ENCODE results near the gene PAPOLB.

PAPOLB gene

DNA sequence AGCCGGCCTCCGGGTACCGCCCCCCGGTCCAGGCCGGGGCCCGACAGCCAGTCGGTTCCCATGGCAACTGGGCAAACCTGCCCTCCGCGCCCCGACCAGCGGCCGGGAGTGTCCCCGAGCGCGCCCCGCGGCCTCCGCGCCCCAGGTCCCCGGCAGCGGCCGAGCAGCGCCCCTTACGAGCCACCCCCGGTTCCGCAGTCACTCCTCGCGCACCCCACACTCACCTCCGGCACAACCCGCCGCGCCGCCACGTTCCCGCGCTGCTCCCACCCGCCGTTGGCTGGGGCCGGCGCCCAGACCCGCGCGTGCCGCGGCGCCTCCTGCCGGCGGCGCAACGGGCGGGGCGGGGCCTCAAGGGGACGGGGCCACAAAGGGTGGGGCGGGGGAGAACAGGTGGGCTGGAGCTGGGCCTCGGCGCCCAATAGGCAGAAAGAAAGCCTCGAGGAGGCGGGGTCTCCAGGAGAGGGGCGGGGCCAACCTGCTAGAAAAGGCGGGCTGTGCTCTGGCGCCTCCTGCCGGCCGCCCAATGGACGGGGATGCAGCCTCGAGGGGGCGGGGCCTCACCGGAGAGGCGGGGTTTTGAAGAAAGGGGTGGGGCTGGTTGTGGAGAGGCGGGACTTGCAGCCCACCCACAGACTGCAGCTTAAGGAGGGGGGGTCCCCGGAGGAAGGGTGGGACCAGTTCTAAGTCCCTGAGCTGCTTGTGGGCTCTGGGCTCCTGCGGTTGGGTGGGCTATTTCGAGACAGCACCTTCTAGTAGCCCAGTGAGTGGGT lies 21.7 kb upstream of the PAPOLB start, which contains the start of gene RADIL:
Gene RADIL, minus strand, starts transcription at position 345 of the 773 bp plus-strand sequence. CDS start 5,577 bp downstream, outside the sequence.
- Mint-ChIP-seq H3K36me3 (ENCODE audit: low read depth) (no peaks in the 10 kb centered on the region), H3K4me1 (peaks cover 11% of the 10 kb centered on the region), H3K27me3 (peaks cover 32% of the 10 kb centered on the region), H3K27ac (no peak within 1 kb of the TSS), H3K4me3 (peak within 1 kb of the TSS; percentile 53), H3K9me3 (no peaks in the 10 kb centered on the region)
- DNase-seq: peak; percentile 93
- ATAC-seq: peak; percentile 93

DNA sequence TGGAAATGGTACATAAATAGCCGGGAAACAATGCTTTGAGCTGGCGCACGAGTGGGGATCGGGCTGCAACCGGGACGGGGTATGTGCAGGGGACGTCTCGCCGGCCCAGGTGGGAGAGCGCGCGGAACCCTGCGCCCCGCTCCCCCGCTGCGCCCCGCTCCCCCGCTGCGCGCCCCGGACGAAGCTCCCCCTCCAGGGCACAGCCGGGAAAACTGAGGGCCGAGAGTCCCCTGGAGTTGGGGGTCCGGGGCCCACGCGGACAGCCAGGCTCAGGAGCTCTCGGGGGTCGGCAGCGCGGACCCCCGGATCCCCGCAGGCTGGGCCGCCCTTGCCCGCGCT lies 21.2 kb upstream of the PAPOLB start:
- H3K36me3 Mint-ChIP-seq (ENCODE audit: low read depth): no peaks in the 10 kb centered on the region
- peak overlapping the region; percentile 53 for H3K4me3 Mint-ChIP-seq
- no peak overlapping the region for H3K27ac Mint-ChIP-seq
- DNase-seq (no peak), ATAC-seq (no peak)
- H3K27me3 Mint-ChIP-seq: peaks cover 32% of the 10 kb centered on the region
- no peaks in the 10 kb centered on the region for H3K9me3 Mint-ChIP-seq
- peaks cover 11% of the 10 kb centered on the region for H3K4me1 Mint-ChIP-seq

DNA sequence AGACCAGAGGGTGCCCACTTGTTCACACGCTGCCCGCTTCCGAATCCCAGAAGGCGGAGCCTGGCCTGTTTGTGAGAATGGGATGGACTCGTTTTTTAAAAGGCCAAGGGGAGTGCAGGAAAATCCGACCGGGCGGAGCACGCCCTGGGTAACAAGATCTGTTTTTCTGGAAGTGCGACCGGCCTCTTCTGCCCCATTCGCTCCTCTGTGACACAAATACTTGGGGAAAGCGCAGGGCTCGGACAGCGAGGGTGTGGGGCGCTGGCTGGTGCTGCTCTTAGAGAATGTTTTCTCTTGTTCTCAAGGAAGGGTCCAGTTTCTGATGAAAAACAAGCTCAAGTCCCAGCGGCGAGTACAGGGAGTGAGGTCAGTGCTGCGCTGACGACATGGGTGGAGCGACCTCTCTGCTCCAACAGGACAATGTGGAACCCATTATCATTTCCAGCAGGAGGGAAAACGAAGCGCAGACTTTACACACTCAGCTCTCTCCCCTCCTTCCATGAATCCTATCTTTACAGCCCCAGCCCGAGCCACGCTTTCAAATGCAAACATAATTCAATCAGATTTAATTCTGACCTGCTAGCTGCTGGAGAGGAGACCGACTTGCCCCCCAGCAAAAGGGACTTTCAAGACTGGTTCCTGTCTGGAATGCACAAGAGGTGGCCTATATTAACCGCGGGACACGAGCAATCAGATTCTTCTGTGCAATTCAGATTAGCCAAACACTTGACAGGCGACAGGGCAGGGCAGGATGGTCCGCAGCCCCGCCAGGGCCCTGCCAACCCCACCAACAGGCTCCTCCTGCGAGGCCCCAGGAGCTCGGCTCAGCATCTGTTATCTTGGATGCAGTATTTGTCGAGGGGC lies 20.6 kb upstream of the PAPOLB start:
- no peaks in the 10 kb centered on the region for H3K36me3 Mint-ChIP-seq (ENCODE audit: low read depth)
- ATAC-seq (no peak), DNase-seq (no peak)
- no peak overlapping the region for H3K27ac Mint-ChIP-seq
- H3K4me1 Mint-ChIP-seq: peaks cover 11% of the 10 kb centered on the region
- no peaks in the 10 kb centered on the region for H3K9me3 Mint-ChIP-seq
- H3K27me3 Mint-ChIP-seq: peaks cover 32% of the 10 kb centered on the region
- peak overlapping the region; percentile 53 for H3K4me3 Mint-ChIP-seq

DNA sequence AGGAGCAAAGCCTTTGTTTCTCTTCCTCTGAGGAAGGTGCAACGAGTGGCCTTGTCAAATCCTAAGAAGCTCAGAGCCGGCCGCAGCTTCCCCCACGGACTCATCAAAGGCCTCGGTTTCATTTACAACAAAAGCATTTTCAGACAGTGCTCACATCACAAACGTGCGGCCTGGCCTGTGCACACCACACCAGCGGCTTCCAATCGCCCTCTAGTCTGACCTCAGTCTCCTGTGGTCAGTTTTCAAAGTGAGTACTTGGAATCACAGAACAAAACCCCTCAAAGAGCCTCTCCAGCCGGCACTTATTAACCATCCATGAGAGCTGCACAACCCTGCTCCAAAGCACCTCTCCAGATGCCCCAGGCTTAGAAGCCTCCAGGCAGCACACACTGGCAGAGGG lies 18.4 kb upstream of the PAPOLB start:
- ATAC-seq: no peak
- H3K4me1 Mint-ChIP-seq: peaks cover 11% of the 10 kb centered on the region
- H3K4me3 Mint-ChIP-seq: no peak overlapping the region
- DNase-seq: no peak
- no peak overlapping the region for H3K27ac Mint-ChIP-seq
- no peaks in the 10 kb centered on the region for H3K9me3 Mint-ChIP-seq
- peaks cover 29% of the 10 kb centered on the region for H3K27me3 Mint-ChIP-seq
- no peaks in the 10 kb centered on the region for H3K36me3 Mint-ChIP-seq (ENCODE audit: low read depth)

DNA sequence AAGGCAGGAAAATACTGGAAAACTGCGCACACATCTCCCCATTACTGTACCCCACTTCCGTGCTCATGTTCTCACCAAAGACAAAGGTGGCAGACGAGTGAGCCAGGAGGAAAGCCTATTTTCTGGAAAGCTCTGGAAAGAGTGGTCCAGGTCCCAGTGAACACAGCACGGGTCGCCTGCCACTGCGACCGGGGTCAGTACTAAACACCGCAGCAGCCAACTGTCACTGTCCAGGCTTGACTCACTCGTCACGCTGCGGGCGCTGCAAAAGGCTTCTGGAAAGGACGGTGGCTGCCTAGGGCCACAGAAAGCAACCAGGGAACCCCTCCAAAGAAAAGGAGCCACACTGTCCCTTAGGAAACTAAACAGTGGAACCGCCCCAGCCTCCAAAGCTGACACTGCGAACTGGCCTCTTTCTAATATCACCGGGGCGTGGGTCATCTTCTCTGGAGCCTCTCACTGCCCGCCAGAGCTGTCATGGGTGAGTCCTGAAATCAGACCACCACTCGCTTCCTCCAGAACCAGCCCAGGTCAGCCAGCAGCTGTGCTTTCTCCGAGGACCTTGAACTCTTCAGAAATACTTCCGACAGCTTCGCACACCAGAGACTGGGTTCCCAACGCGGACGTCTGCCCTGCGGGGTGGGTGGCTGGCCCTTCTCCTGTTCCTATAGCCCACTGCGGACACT lies 17.7 kb upstream of the PAPOLB start:
- ATAC-seq (no peak), DNase-seq (no peak)
- Mint-ChIP-seq H3K9me3 (no peaks in the 10 kb centered on the region), H3K4me1 (peaks cover 11% of the 10 kb centered on the region), H3K4me3 (no peak overlapping the region), H3K27ac (no peak overlapping the region), H3K27me3 (peaks cover 28% of the 10 kb centered on the region), H3K36me3 (ENCODE audit: low read depth) (no peaks in the 10 kb centered on the region)

DNA sequence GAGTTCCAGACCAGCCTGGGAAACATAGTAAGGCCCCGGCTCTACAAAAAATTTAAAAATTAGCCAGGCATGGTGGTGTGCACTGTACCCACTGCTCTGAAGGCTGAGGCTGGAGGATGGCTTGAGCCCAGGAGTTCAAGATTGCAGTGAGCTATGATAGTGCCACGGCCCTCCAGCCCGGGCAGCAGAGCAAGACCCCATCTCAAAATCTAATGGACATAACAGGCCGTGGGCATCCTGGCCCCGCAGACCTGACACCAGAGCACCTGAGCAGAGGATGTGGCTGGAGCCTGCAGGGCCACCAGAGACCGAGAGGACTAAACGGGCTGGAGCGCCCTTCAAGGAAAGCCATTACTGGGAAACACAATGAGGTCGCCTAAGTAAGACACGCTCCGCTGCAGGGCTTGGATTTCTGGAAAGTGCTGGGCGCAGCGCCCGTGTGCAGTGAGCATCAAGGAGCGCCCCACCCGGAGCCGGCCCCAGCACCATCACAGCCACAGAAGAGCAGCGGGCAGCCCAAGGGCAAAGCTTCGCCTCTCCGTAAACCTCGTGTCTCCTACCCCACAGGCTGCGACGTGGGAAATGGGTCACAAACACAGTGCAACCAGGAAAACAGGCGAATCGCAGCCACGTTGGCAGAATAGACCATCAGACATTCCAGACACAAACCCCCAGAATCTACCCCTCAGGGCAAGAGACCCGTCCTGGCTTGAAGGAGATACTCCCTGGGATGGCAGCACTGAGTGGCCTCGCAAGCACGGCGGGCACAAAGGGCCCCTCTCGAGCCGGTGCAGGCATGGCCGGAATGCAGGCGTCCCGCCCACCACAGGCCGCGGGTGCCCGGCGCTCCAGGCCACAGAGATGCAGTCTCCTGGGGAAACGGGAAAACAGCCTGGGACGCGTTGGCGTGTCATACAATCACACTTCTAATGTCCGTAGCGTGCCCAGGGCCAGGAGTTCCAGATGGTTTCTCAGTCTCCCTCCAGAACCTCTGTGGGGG lies 16.8 kb upstream of the PAPOLB start:
- H3K4me1 Mint-ChIP-seq: peaks cover 11% of the 10 kb centered on the region
- no peak overlapping the region for H3K27ac Mint-ChIP-seq
- no peak overlapping the region for H3K4me3 Mint-ChIP-seq
- H3K36me3 Mint-ChIP-seq (ENCODE audit: low read depth): no peaks in the 10 kb centered on the region
- no peaks in the 10 kb centered on the region for H3K9me3 Mint-ChIP-seq
- DNase-seq (no peak), ATAC-seq (no peak)
- peaks cover 21% of the 10 kb centered on the region for H3K27me3 Mint-ChIP-seq

DNA sequence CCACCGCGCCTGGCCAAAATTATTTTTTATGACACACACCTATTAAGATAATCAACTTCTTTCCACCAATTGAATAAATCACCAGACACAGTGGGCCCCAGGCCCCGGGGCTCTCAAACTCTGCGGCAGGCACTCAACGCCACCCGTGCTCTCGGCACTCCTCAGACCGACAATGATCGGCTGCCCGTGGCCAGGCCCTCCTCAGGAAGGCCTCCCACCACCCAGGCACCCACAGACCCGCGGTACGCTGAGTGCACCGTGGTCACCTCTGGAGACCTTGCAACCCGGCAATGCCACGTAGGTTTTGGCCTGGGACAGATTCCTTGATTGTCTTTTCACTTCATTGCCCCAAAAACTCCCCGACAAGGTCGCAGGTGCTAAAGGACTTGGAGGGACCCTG lies 14.8 kb upstream of the PAPOLB start:
- H3K4me1 Mint-ChIP-seq: no peaks in the 10 kb centered on the region
- H3K27ac Mint-ChIP-seq: no peak overlapping the region
- DNase-seq (no peak), ATAC-seq (no peak)
- H3K4me3 Mint-ChIP-seq: no peak overlapping the region
- no peaks in the 10 kb centered on the region for H3K36me3 Mint-ChIP-seq (ENCODE audit: low read depth)
- no peaks in the 10 kb centered on the region for H3K9me3 Mint-ChIP-seq
- H3K27me3 Mint-ChIP-seq: peaks cover 10% of the 10 kb centered on the region

DNA sequence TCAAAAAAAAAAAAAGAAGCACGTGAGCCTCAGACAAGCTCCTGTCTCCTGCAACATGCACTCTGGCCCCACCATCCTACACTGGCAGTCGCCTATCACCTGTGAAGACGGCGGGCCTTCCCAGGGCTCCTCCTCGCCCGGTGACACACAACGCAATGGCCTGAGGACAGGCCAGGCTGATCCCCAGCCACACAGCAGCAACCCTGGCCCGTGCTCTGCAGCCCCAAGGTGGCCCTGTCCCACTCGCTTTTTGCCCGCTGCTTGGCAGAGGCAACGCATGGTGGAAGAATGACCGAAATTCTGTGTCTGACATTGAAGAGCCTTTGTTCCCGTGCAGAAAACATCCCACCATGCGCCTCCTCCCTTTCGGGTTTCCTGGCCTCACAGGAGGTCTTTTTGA lies 13.6 kb upstream of the PAPOLB start:
- no peaks in the 10 kb centered on the region for H3K4me1 Mint-ChIP-seq
- no peaks in the 10 kb centered on the region for H3K9me3 Mint-ChIP-seq

DNA sequence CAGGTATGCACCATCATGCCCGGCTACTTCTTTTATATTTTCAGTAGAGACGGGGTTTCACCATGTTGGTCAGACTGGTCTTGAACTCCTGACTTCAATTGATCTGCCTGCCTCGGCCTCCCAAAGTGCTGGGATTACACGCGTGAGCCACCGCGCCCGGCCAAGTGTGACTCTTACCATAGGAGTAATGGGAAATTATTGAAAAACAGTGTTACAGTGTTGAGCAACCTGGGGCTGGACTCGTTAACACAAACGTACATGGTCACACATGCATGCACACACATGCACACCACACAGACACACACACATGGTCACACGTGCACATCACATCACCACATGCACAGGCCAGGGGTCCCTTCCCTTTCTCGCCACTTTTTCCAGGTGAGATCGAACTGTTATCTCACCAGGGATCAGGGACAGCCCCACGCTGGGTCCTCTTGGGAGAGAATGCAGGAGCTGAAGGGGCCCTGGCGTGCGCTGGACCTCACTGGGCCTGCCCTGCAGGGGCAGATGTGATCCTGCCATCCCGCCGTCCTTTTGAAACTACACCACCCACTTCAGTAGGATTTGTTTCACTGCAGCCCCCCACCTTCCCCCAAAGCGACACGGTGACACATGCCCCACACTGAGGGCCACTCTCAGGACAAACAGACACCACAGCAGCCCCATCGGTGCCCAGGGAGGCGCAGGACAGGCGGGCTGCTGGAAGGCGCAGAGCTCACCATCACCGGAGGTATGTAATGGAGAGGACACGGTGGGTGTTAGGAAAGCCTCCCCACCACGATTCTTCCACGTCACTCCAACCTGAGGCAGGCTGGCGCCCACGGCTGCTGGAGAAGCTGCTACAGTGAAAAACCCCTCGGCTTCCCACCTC lies 11.5 kb upstream of the PAPOLB start:
- no peak overlapping the region for H3K4me3 Mint-ChIP-seq
- H3K27me3 Mint-ChIP-seq: peaks cover 19% of the 10 kb centered on the region
- no peak for ATAC-seq
- H3K36me3 Mint-ChIP-seq (ENCODE audit: low read depth): no peaks in the 10 kb centered on the region
- no peaks in the 10 kb centered on the region for H3K4me1 Mint-ChIP-seq
- no peak overlapping the region for H3K27ac Mint-ChIP-seq
- H3K9me3 Mint-ChIP-seq: no peaks in the 10 kb centered on the region
- DNase-seq: no peak

More for the DNA sequence above, 13.6 kb upstream of the PAPOLB start:
- Mint-ChIP-seq H3K36me3 (ENCODE audit: low read depth) (no peaks in the 10 kb centered on the region), H3K27ac (no peak overlapping the region), H3K4me3 (no peak overlapping the region), H3K27me3 (peaks cover 13% of the 10 kb centered on the region)
- ATAC-seq: no peak
- DNase-seq: no peak

DNA sequence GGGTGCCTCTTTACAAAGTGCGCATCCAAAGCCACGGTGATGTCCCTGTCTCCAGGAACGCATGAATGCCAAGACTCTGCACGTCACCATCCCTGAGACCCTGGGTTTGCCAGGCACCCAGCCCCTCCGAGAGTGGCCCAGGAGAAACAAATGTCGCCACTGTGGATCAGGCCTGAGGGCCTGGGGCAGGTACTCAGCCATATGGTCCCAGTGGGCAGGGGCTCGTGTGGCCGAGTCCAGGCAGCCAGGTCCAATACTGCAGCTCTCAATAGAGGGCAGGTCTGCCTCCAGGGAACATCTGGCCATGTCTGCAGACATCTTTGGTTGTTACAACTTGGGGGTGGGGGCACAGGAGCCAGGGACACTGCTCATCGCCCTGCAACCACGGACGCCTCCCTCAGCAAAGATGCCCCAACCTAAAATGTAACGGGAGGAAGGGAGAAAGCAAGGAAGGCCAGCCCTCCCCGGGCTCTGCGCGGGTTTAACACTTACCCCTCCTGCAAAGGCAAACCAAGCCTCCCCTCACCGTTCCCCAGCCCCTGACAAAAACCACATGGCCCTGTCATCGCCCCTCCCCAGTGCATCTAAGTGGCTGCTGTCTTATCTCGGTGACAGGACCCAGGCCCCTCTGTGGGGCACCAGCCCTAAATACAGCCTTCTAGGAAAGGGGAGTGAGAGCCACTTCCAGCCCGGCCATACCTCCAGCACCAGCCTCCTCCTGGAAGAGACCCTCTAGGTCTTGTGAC lies 10.3 kb upstream of the PAPOLB start:
- Mint-ChIP-seq H3K9me3 (no peaks in the 10 kb centered on the region), H3K4me1 (no peaks in the 10 kb centered on the region), H3K27me3 (peaks cover 16% of the 10 kb centered on the region), H3K36me3 (ENCODE audit: low read depth) (no peaks in the 10 kb centered on the region), H3K27ac (no peak overlapping the region), H3K4me3 (no peak overlapping the region)
- ATAC-seq (no peak), DNase-seq (no peak)

DNA sequence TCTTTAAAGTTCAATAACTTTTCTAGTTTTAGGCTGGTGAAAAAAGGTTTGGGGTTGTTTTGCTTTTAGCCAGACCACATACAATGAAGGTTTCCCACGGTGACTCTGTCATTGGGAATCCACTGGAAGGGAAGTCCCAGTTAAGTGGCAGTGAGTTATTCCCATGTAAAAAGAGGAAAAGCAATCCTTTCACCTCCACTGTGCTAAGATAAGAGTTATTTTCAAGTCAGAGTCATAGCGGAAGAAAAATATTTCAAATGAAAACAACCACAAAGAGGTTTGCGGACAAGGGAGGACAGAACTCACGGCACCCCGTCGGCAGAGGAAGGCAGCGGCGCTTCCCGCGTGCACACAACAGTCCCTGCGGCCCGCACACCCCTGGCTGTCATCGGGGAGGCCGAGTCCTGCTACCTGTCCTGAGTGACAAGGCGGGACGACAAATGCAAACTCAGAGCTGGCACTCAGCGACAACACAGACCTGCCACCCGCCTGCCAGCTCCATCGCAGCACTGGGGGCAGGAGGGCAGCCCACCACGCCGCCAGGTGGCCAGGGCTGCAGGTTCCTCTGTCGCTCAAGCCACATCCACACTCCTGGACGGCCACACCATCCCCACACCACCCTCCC lies 9.3 kb upstream of the PAPOLB start:
- Mint-ChIP-seq H3K9me3 (no peaks in the 10 kb centered on the region), H3K4me3 (no peak overlapping the region), H3K27me3 (peaks cover 16% of the 10 kb centered on the region), H3K27ac (no peak overlapping the region), H3K4me1 (no peaks in the 10 kb centered on the region), H3K36me3 (ENCODE audit: low read depth) (no peaks in the 10 kb centered on the region)
- ATAC-seq (no peak), DNase-seq (no peak)

DNA sequence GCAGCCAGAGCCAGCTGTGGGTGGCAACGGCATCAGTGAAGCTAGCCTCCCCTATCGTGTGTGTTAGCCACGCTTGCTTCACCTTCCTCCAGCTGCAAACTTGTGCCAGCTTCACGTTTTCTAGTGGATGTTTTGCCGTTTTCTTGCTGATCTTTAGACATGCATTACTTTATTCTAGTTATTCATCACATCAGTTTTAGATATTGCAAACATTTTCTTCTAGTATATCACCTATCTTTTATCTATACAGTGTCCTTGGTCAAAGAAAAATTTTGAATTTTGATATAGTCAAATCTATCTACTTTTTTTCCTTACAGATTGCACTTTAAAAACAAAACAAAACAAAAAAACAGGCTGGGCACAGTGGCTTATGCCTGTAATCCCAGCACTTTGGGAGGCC lies 6.7 kb upstream of the PAPOLB start:
- no peaks in the 10 kb centered on the region for H3K4me1 Mint-ChIP-seq
- ATAC-seq: no peak
- H3K27me3 Mint-ChIP-seq: peaks cover 32% of the 10 kb centered on the region
- H3K27ac Mint-ChIP-seq: no peak overlapping the region
- no peaks in the 10 kb centered on the region for H3K9me3 Mint-ChIP-seq
- no peak for DNase-seq
- no peaks in the 10 kb centered on the region for H3K36me3 Mint-ChIP-seq (ENCODE audit: low read depth)
- no peak overlapping the region for H3K4me3 Mint-ChIP-seq
